ENCODE measurements around the gene TMTC3.
"Not testable (repeated sequence)": the region's sequence is repeated elsewhere in the genome, so short reads cannot be mapped to it uniquely, and the experiment has no call there.

Gene TMTC3

DNA sequence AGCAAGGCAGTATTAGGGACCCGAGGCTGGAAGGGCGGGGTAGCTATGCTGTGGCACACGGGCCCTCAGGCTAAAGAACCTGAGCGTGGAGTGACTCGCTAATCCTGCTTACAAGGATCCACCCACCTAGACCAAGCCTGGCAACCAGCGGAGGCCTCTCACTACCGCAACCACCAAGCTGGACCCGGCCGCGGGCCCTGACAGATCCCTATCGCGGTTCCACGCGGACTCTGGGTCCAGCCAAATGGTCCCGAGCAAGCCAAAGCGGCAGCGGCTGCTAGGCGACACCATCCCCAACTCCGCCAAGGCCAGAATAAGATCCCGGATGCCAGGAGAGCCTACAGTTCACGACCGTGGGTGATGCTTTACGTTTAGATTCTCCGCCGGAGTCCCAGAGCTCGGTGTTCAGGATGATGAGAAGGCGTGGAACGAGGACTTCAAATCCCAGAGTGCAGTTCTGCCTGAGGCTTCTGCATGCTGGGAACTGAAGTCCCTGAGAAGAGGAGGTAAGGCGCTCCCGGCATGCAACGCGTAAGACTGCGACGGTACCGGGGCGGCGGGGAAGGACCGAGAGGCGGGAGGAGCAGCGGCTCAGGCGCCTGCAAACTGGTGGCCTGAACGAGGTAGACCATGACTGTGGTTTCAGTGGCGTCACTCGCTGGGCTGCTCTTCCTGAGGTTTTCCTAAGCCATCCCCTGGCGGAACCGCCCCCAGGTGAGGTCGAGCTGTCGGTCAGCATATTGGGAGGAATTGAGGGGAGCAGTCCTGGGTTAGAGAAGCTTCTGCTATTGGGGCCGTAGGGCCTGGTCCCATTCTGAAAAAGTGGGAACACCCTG, at the start of gene TMTC3, which contains the start of gene CEP290:
TMTC3 (plus strand) TSS at position 534 of the 836 bp plus-strand sequence. CDS start 6,009 bp downstream, outside the sequence.
CEP290 (minus strand) TSS at position 315 of the 836 bp plus-strand sequence. CDS start 781 bp downstream, outside the sequence.
- DNase-seq = peak; percentile 100

- DNase-seq = no peak
These were observed 49.3 kb upstream of the TMTC3 start for GRCh38 chr12:88092771-88093170.

DNA sequence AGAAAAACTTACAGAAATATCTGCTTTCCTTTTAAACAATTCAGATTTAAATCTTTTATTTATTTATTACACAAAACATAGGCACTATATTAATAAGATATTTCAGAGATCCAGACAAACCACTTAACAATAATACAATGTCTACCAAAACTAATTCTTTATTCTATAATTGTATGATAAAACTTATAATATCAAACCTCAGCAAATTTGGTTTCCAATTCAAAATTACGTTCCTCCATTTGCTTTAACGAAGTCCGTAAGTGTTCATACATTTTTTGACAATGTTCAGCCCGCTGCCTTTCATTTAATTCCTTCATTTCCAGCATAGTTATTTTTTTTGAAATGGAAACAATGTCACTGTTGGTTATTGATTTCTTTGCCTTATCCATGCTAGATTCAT, 48.5 kb upstream of the TMTC3 start:
- DNase-seq = no peak

GRCh38 chr12:88108021-88108420, 34.1 kb upstream of the TMTC3 start:
- peak; percentile 36 for DNase-seq

GRCh38 chr12:88111074-88111652, 30.9 kb upstream of the TMTC3 start:
- peak; percentile 59 for DNase-seq

GRCh38 chr12:88113871-88114270, 28.2 kb upstream of the TMTC3 start:
- DNase-seq = peak; percentile 31

DNA sequence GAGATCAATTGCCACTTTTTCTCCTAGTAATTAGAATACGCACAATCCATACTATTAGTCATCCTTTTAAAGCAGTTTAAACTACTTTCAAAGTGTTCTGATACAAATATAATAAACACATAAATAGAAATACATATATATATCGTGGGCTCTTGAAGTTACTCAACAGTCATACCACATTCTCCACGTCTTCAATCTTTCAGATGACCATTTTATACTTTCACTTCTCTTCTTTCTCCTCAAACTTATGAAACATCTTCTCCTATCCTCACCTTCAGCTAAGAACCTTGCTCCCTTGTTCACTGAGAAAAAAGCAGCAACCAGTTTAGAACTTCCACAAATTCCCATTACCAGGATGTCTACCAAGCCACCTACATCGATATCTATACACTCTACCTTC, 19.4 kb upstream of the TMTC3 start:
- DNase-seq = no peak

- no peak for DNase-seq
These were observed 15.0 kb upstream of the TMTC3 start for GRCh38 chr12:88127099-88127498.

DNA sequence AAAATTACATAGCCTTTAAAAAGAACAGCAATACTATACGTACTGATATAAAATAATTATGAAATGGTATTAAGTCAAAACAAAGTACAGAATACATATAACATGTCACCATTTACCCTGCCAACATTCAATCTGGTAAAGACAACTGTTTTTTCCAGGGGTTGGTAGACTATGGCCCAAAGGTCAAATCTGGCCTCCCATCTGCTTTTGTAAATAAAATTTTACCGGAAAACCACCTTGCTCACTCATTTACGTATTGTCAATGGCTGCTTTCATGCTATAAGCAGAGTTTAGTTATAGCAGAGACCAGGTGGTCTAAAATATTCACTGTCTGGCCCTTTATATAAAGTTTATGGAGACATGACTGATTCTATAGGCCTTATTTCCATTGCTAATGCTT, 14.3 kb upstream of the TMTC3 start:
- no peak for DNase-seq

DNA sequence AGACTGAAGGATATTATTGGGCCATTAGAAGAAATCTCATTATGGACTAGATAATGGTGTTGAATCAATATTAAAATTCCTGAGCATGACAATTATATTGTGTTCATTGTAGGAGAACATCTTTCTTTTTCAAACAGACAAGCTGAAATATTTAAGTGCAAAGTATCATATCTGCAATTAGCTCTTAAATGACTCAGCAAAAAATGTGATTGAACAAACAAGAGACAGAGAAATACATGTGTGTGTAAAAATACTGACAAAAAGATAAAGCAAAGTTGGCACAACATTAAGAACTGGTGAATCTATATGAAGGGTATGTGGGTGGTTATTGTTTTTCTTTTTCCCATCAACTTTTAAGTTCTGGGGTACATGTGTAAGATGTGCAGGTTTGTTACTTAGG, 9.7 kb upstream of the TMTC3 start:
- no peak for DNase-seq

- DNase-seq = not testable (repeated sequence)
These were observed 8.9 kb upstream of the TMTC3 start for GRCh38 chr12:88133181-88133580.

DNA sequence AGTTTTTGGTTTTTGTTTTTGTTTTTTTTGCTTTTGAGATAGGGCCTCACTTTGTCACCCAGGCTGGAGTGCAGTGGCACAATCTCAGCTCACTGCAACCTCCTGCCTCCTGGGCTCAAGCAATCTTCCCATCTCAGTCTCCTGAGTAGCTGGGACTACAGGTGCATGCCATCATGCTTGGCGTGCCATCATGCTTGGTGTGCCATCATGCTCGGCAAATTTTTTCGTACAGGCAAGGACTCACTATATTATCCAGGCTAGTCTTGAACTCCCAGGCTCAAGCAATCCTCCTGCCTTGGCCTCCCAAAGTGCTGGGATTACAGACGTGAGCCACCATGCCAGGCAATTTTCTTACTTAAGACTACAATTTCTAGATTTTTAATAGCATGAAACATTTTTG, 2.4 kb upstream of the TMTC3 start:
- DNase-seq = not testable (repeated sequence)

GRCh38 chr12:88141425-88141773, 708 bp upstream of the TMTC3 start:
- DNase-seq = no peak

DNA sequence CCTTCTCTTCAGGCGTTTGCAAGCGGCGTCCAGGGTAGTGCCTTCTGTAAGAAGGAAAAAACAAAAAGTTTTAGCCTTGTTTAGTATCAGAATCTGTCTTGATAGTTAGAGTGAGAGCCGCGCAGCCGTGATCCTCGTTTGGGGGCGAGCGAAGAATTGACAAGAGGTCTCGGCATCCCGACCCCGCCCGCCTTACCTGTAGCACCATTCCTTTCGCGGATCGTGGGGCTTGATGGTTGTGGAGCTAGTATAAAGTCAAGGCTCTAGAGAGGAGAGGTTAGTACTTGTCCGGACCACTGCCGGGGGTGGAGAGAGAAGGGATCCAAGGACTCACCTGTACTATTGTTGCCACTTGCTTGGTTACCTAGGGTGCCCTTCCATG, 494 bp downstream of the TMTC3 start:
- DNase-seq = peak; percentile 0

- no peak for DNase-seq
These were observed 1.9 kb downstream of the TMTC3 start for GRCh38 chr12:88144037-88144436.

- DNase-seq = no peak
These were observed 2.7 kb downstream of the TMTC3 start for GRCh38 chr12:88144546-88145468.

DNA sequence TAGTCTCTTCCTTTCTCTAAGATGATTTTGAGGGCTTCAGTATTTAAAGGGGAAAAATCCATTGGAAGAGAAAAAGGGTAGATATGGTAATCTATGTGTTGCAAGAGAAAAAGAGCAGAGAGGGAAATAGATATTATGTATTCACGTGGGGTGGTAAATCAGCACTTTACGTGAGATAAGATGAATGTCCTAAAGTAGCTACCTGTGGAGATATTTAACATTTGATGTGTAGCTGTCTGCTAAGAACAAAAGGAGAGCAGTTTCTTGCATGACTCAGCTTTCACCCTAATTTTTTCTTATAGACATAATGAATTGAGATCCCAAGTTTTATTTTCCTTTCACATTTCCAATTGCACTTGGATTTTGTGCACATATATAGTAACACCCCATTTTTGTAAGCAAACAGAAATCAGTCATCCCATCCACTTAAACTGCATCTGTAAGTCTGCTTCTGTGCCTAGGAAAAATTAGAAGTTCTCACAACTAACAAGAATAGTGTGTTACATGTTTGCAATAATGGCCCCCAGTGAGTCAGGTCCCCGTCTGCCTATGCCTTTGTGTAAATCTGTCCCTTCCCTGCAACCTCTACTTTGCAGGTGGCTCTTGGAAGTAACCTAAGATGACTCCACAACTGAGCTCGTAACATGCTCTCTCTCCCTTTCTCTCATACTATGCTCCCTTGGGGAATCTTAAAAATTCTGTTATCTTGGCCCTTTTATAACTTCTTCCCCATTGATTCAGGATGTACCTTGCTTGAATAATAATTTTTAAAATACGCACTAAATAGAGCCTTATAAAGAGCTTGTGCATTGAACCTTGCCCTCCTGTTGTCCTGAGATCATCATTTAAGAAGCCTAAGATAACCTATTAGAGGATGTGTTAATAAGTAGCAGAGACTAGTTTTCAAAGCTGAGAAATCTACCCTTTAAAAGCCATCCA, 3.7 kb downstream of the TMTC3 start:
- DNase-seq = no peak

DNA sequence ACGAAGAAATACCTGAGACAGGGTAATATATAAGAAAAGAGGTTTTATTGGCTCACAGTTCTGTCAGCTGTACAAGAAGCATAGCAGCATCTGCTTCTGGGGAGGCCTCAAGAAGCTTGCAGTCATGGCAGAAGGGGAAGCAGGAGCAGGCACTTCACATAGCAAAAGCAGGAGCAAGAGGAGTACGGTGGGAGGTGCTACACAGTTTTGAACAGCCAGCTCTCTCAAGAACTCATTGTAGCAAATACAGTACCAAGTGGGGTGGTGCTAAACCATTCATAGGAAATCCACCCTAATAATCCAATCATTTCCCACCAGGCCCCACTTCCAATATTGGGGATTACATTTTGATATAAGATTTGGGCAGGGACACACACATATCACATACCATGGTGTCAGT, 8.0 kb downstream of the TMTC3 start:
- DNase-seq = no peak

- DNase-seq = peak; percentile 56
These were observed 11.9 kb downstream of the TMTC3 start for GRCh38 chr12:88153959-88154358.

DNA sequence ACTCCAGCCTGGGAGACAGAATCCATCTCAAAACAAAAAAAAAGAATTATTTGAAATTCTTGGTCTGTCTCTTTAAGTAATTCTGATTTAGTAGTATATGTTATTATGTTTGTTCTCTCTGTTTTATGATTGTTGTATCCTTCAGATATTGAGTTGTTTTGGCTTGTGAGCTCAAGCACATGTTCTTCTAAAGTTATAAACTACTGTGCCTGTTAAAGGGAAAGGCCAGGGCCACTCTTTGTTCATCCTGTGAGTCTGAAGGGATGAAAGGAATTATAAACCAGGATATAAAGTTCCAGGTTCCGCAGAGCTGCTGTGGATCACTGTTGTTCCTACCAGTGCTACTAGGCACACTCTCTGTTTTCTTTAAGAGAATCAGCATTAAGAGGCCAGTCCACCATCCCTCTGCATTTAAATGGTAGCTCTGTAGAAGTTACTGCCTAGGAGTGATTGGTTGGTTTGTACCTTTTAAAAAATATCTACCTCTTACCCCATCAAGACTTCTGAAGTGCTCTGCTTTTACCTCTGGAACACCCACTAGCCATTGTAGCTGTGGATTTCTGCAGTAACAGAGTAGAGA, 14.1 kb downstream of the TMTC3 start:
- no peak for DNase-seq

GRCh38 chr12:88163371-88163770, 21.3 kb downstream of the TMTC3 start:
- DNase-seq = no peak

DNA sequence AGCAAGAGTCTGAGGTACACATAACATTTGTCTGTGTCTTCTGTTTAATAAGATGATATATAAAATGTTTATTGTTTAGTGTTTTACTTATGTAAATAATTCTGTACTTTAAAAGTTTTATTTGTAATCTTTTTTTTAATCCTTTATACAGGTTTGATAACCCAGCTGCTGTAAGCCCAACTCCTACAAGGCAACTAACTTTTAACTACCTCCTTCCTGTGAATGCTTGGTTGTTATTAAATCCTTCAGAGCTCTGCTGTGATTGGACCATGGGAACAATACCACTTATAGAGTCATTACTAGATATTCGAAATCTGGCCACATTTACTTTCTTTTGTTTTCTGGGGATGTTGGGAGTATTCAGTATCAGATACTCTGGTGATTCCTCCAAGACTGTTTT, 24.1 kb downstream of the TMTC3 start:
- DNase-seq = no peak

All from fibroblast of skin of right quadriceps (primary cell).